ENCODE data around the gene CCN5. TPM values are rescaled to one million over a fixed set of nuclear protein-coding genes. Genes with fewer than 3 reads are reported as not detected.

Gene CCN5
- total and polyA plus RNA-seq, 2 of the 8 experiments (the other 6 are each of a cell fraction or from before 2014, with no cell fraction given): not detected

DNA sequence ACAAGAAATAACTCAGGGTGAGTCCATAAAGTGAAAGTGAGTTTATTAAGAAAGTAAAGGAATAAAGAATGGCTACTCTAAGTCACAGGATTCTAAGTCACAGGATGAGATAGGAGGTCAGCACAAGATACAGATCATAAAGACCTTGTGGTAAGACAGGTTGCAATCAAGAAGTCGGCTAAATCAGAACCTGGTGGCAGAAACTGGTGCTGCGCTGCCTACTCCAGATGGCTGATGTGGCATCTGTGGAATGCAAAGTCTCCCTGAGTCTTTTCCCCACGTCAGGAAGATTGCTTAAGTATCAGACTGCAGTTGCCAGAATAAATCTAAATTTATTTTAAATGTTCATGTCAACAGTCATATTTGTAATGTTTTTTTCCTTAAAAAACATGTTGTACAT, 19.8 kb downstream of the CCN5 start:
- H2BK120ac ChIP-seq (replicated peaks; ENCODE audit: low read depth, low read length): no peak overlapping the region

More for the DNA sequence above, 19.8 kb downstream of the CCN5 start:
- H3K14ac ChIP-seq (ENCODE audit: insufficient read length): no peak overlapping the region
- no peaks in the 10 kb centered on the region for H3K36me3 ChIP-seq (ENCODE audit: control insufficient read depth in 2 of 4, insufficient read depth in 4 of 4, low read length in 3 of 4)
- no peaks in the 10 kb centered on the region for H3K79me1 ChIP-seq (ENCODE audit: low read depth, low read length)
- no peak overlapping the region for H3K4ac ChIP-seq (replicated peaks; ENCODE audit: insufficient read length, low read depth, low read length)
- no peak overlapping the region for H2AFZ ChIP-seq (ENCODE audit: low read length)
- no peak overlapping the region for H3K9ac ChIP-seq (replicated peaks in 1 of 4; ENCODE audit: extremely low read depth in 1 of 4, low read depth in 3 of 4, low read length in 3 of 4)
- WGBS, 2 experiments (ENCODE audit: extremely low coverage in 1 of 2, insufficient coverage in 1 of 2, insufficient read length in 1 of 2, insufficient replicate concordance in 2 of 2, low coverage in 1 of 2, low lambda C conversion rate in 2 of 2, missing lambda C conversion rate in 1 of 2): 82% methylated on average over 3 of the region's 3 CpGs; no CpG with 5 or more reads in 1 of the 2 experiments
- no peak overlapping the region for H2BK20ac ChIP-seq (ENCODE audit: low read length)
- peaks cover 0 to 4% (median 2%) of the 10 kb centered on the region in 4 experiments; a peak in 1 of 7 replicates for H3K4me1 ChIP-seq (replicated peaks in 1 of 4; ENCODE audit: control insufficient read depth in 3 of 4, insufficient read depth in 4 of 4, low read length in 3 of 4)
- no peak overlapping the region for H3K56ac ChIP-seq (replicated peaks; ENCODE audit: insufficient read length, low read depth, low read length)
- no peak overlapping the region for H2BK5ac ChIP-seq (ENCODE audit: low read depth, low read length)
- no peaks in the 10 kb centered on the region for H3K79me2 ChIP-seq (ENCODE audit: control insufficient read depth in 1 of 2, insufficient read depth in 2 of 2, low read length in 2 of 2)
- H2BK12ac ChIP-seq (ENCODE audit: low read depth, low read length): no peak overlapping the region
- no peak overlapping the region for H3K18ac ChIP-seq (ENCODE audit: extremely low read depth, low read length)
- H3K27me3 ChIP-seq (replicated peaks in 1 of 4; ENCODE audit: control insufficient read depth in 3 of 4, extremely low read depth in 1 of 4, insufficient read depth in 3 of 4, low read length in 3 of 4): peaks cover 0 to 2% (median 0%) of the 10 kb centered on the region in 4 experiments; a peak in 1 of 7 replicates
- no peak for FAIRE-seq
- no peak overlapping the region for H3K27ac ChIP-seq (ENCODE audit: low read depth, low read length)
- H4K91ac ChIP-seq (replicated peaks; ENCODE audit: insufficient read length, low read length): no peak overlapping the region
- POLR2A ChIA-PET (ENCODE audit: partially characterized antibody): no interaction called here
- no peak for DNase-seq (ENCODE audit: low read depth in 1 of 2, low spot score in 2 of 2)
- TF ChIP-seq SP1 (IDR thresholded peaks at IDR 0.05; ENCODE audit: low read depth, low read length) (no peak), TEAD4 (IDR thresholded peaks at IDR 0.05; ENCODE audit: low read depth, low read length) (peak; percentile 58), TCF12 (IDR thresholded peaks at IDR 0.05; ENCODE audit: low read depth, low read length) (0 out of 2 replicates have a peak, but pooled peaks have one; percentile 35), SIX5 (IDR thresholded peaks at IDR 0.05; ENCODE audit: low read depth, low read length) (no peak), CEBPB (IDR thresholded peaks at IDR 0.05; ENCODE audit: low read depth, low read length) (peak; percentile 25; the same call in 1 of the 2 replicates)
- TF ChIP-seq, protein P1, sequence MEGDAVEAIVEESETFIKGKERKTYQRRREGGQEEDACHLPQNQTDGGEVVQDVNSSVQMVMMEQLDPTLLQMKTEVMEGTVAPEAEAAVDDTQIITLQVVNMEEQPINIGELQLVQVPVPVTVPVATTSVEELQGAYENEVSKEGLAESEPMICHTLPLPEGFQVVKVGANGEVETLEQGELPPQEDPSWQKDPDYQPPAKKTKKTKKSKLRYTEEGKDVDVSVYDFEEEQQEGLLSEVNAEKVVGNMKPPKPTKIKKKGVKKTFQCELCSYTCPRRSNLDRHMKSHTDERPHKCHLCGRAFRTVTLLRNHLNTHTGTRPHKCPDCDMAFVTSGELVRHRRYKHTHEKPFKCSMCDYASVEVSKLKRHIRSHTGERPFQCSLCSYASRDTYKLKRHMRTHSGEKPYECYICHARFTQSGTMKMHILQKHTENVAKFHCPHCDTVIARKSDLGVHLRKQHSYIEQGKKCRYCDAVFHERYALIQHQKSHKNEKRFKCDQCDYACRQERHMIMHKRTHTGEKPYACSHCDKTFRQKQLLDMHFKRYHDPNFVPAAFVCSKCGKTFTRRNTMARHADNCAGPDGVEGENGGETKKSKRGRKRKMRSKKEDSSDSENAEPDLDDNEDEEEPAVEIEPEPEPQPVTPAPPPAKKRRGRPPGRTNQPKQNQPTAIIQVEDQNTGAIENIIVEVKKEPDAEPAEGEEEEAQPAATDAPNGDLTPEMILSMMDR (IDR thresholded peaks at IDR 0.05; ENCODE audit: control extremely low read depth in 1 of 3, insufficient read depth in 1 of 3, low read depth in 1 of 3, low read length in 3 of 3): peak; percentile 18 to 37 (median 32); a peak in 3 of 4 replicates
- no peak overlapping the region for H2BK15ac ChIP-seq (ENCODE audit: low read length)
- CTCF ChIA-PET (ENCODE audit: partially characterized antibody): interaction anchor here (1.0 to 10.5 kb wide), 9 partner anchors 9 to 65 kb away, joined by 3 to 146 read pairs (median 4); partner anchors contain the start of gene CCN5
- H2AK5ac ChIP-seq (ENCODE audit: low read depth, low read length): no peak overlapping the region
- H4K8ac ChIP-seq (ENCODE audit: extremely low read depth, insufficient read depth, low read length): no peak overlapping the region
- H3K4me3 ChIP-seq (ENCODE audit: extremely low read depth in 1 of 4, insufficient read depth in 2 of 4, low read depth in 3 of 4, low read length in 4 of 4): no peak overlapping the region
- H3K4me2 ChIP-seq (ENCODE audit: insufficient read depth in 1 of 2, low read depth in 2 of 2, low read length in 2 of 2): no peak overlapping the region
- H3K9me3 ChIP-seq (ENCODE audit: insufficient read depth in 2 of 2, low read depth in 1 of 2, low read length in 1 of 2): no peaks in the 10 kb centered on the region; a peak in 1 of 4 replicates
- H4K5ac ChIP-seq (ENCODE audit: insufficient read length, low read depth, low read length): no peak overlapping the region
- no peaks in the 10 kb centered on the region for H3K23me2 ChIP-seq (ENCODE audit: low read depth, low read length)
- H4K20me1 ChIP-seq (replicated peaks in 1 of 2; ENCODE audit: control insufficient read depth in 1 of 2, insufficient read depth in 2 of 2, low read length in 2 of 2): no peaks in the 10 kb centered on the region
- H3K23ac ChIP-seq (ENCODE audit: insufficient read length): no peak overlapping the region

Data from H1 (cell line).